Liver (tissue), 9 donors: ENCODE results near the gene WFIKKN1. TPM values are rescaled to one million over a fixed set of nuclear protein-coding genes. Genes with fewer than 3 reads are reported as not detected.

Experiments
- DNase-seq: peaks from one replicate; pipeline ENCODE4 v3.0.0-alpha.2; 2017; ENCODE audit warnings: low spot score
- H3K27ac ChIP-seq, 2 donors: one replicate each; pipeline ENCODE4 v1.7.0; 2013; ENCODE audit warnings: inconsistent platforms in 2 of 2, low read length in 2 of 2, control low read depth in 1 of 2, low read depth in 1 of 2, mild to moderate bottlenecking in 1 of 2
- H3K27me3 ChIP-seq, 4 donors: one replicate each; pipeline versions ENCODE4 v1.6.1 to v1.7.0; 2013; ENCODE audit warnings: low read length in 3 of 4, inconsistent platforms in 1 of 4, mild to moderate bottlenecking in 1 of 4, moderate library complexity in 1 of 4; ENCODE audit not compliant: control insufficient read depth in 4 of 4, insufficient read depth in 4 of 4
- H3K36me3 ChIP-seq, 4 donors: one replicate each; pipeline versions ENCODE4 v1.6.1 to v1.7.0; 2013; ENCODE audit warnings: low read length in 3 of 4, mild to moderate bottlenecking in 3 of 4, low read depth in 1 of 4, moderate library complexity in 1 of 4; ENCODE audit not compliant: control insufficient read depth in 4 of 4, insufficient read depth in 3 of 4
- H3K4me1 ChIP-seq, 4 donors: one replicate each; pipeline versions ENCODE4 v1.6.1 to v1.7.0; 2013; ENCODE audit warnings: low read length in 3 of 4, mild to moderate bottlenecking in 3 of 4, moderate library complexity in 1 of 4; ENCODE audit not compliant: control insufficient read depth in 4 of 4, insufficient read depth in 4 of 4
- H3K4me3 ChIP-seq, 3 donors: one replicate each; pipeline versions ENCODE4 v1.6.1 to v1.7.0; 2013; ENCODE audit warnings: low read length in 3 of 3, control low read depth in 1 of 3, low read depth in 1 of 3, mild to moderate bottlenecking in 1 of 3
- H3K9ac ChIP-seq, 2 donors: one replicate each; pipeline ENCODE4 v1.7.0; 2013; ENCODE audit warnings: low read length in 2 of 2, mild to moderate bottlenecking in 2 of 2, moderate library complexity in 2 of 2, control low read depth in 1 of 2, low read depth in 1 of 2
- H3K9me3 ChIP-seq, 4 donors: one replicate each; pipeline versions ENCODE4 v1.6.1 to v1.7.0; 2013; ENCODE audit warnings: low read length in 3 of 4; ENCODE audit not compliant: control insufficient read depth in 4 of 4
- EGR1 ChIP-seq, 2 donors: IDR thresholded peaks; 2 replicates each; pipeline ENCODE4 v1.6.1; 2016 to 2018; ENCODE audit warnings: antibody characterized with exemption in 2 of 2, low read depth in 2 of 2
- FOXA1 ChIP-seq: IDR thresholded peaks from 2 replicates; pipeline ENCODE4 v1.6.1; 2016; ENCODE audit warnings: antibody characterized with exemption
- FOXA2 ChIP-seq: IDR thresholded peaks from 2 replicates; pipeline ENCODE4 v1.6.1; 2016; ENCODE audit warnings: antibody characterized with exemption
- GABPA ChIP-seq, 2 donors: IDR thresholded peaks in 1 of 2; conservative IDR thresholded peaks in 1 of 2; 2 replicates each; pipeline ENCODE4 v1.6.1; 2016; ENCODE audit warnings: antibody characterized with exemption in 2 of 2, mild to moderate bottlenecking in 1 of 2, moderate library complexity in 1 of 2
- HNF4A ChIP-seq, 2 donors: conservative IDR thresholded peaks; 2 replicates each; pipeline ENCODE4 v1.6.1; 2016; ENCODE audit warnings: antibody characterized with exemption in 2 of 2, mild to moderate bottlenecking in 2 of 2
- HNF4G ChIP-seq: IDR thresholded peaks from 2 replicates; pipeline ENCODE4 v1.6.1; 2016; ENCODE audit warnings: antibody characterized with exemption
- JUND ChIP-seq, 2 donors: IDR thresholded peaks; 2 replicates each; pipeline ENCODE4 v1.6.1; 2016; ENCODE audit warnings: antibody characterized with exemption in 2 of 2
- RAD21 ChIP-seq, 2 donors: IDR thresholded peaks; 2 replicates each; pipeline ENCODE4 v1.6.1; 2016; ENCODE audit warnings: antibody characterized with exemption in 2 of 2, mild to moderate bottlenecking in 2 of 2
- RXRA ChIP-seq, 2 donors: IDR thresholded peaks; 2 replicates each; pipeline ENCODE4 v1.6.1; 2017 to 2018; ENCODE audit warnings: antibody characterized with exemption in 2 of 2, mild to moderate bottlenecking in 1 of 2
- SP1 ChIP-seq: IDR thresholded peaks from 2 replicates; pipeline ENCODE4 v1.6.1; 2018; ENCODE audit warnings: antibody characterized with exemption, mild to moderate bottlenecking
- TAF1 ChIP-seq: conservative IDR thresholded peaks from 2 replicates; pipeline ENCODE4 v1.6.1; 2016; ENCODE audit warnings: antibody characterized with exemption, mild to moderate bottlenecking
- WGBS: extraction: QIAGEN DNeasy Blood & Tissue Kit; methylation state at CpG from one replicate; pipeline ENCODE4 v1.1.7; 2013; 5-methylcytosine and 5-hydroxymethylcytosine counted together
- polyA plus RNA-seq, 2 donors: library from polyadenylated mRNA; stranded (reverse) in 1 of 2; unstranded in 1 of 2; fragments of 200-250 nt in 1 of 2; fragments of >200 nt in 1 of 2; fragmentation: Nextera tagmentation in 1 of 2; extraction: Ambion mirVana in 1 of 2; gene quantifications; one replicate each; pipeline versions ENCODE4 v1.2.1 to v1.2.3, GENCODE V29; 2013 to 2015
- total RNA-seq, 2 donors: library from RNA; depleted of rRNA; stranded (reverse); fragments of >200 nt; gene quantifications; one replicate each; pipeline ENCODE4 v1.2.3, GENCODE V29; 2014
- TF ChIP-seq, protein P1 (sequence below): IDR thresholded peaks from 2 replicates; pipeline ENCODE4 v1.6.1; 2016; ENCODE audit warnings: antibody characterized with exemption
- TF ChIP-seq, protein P2 (sequence below): fragments of 150-350 bp; IDR thresholded peaks from 2 replicates; pipeline ENCODE4 v1.5.1; 2017; ENCODE audit warnings: improper control_type of control experiment, low read depth, low read length; ENCODE audit not compliant: missing input control
- TF ChIP-seq, protein P3 (sequence below): IDR thresholded peaks from 2 replicates; pipeline ENCODE4 v1.6.1; 2016; ENCODE audit warnings: antibody characterized with exemption, mild to moderate bottlenecking
- TF ChIP-seq, protein P4 (sequence below): IDR thresholded peaks from 2 replicates; pipeline ENCODE4 v1.6.1; 2016; ENCODE audit warnings: antibody characterized with exemption
- donor health status: healthy.
- donor health status: healthy.
- donor health status: healthy.
- donor health status: healthy.
- donor health status: healthy.

The WFIKKN1 gene
- total and polyA plus RNA-seq, 4 donors, result 0.19 to 1.2 (median 0.46) TPM

DNA sequence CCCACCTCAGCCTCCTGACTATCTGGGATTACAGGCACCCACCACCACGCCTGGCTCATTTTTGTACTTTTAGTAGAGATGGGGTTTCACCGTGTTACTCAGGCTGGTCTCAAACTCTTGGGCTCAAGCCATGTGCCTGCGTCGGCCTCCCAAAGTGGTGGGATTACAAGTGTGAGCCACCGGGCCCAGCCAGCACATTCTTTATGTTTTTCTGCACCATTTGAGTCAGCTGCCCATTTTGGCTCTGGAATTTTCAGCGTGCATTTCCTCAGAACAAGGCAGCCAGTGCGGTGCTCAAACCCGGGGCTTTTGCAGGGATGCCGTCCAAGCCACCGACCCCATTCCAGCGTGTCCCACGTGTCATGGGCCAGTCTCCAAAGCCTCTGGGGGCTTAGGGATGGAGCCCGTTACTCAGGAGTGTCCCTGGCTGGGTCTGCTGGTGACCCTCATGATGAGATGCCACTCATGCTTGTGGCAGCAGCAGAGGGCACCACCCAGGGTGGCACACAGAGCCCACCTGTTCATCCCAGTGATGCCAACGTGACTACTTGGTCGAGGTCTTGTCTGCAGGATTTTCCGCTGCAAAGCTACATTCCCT lies 44.6 kb upstream of the WFIKKN1 start:
- H3K27me3 ChIP-seq, result no peaks in the 10 kb centered on the region
- H3K36me3 ChIP-seq, result no peaks in the 10 kb centered on the region
- H3K4me3 ChIP-seq, result no peak overlapping the region
- H3K9me3 ChIP-seq, result no peaks in the 10 kb centered on the region
- 62% methylated on average over 16 of the region's 16 CpGs for WGBS
- H3K9ac ChIP-seq, result no peak overlapping the region
- H3K4me1 ChIP-seq, result peaks cover 14 to 57% (median 44%) of the 10 kb centered on the region in 4 donors
- TF ChIP-seq FOXA2 (no peak), EGR1 (IDR thresholded peaks at IDR 0.05; ENCODE audit: low read depth in 2 of 2) (no peak), SP1 (no peak), JUND (IDR thresholded peaks at IDR 0.05) (no peak), RXRA (IDR thresholded peaks at IDR 0.05) (no peak), GABPA (IDR thresholded peaks at IDR 0.05 in 1 of 2, conservative IDR thresholded peaks at IDR 0.05 in 1 of 2) (no peak), HNF4G (no peak), FOXA1 (no peak), TAF1 (no peak), RAD21 (IDR thresholded peaks at IDR 0.05) (no peak), HNF4A (conservative IDR thresholded peaks at IDR 0.05) (no peak)
- TF ChIP-seq, protein P1, sequence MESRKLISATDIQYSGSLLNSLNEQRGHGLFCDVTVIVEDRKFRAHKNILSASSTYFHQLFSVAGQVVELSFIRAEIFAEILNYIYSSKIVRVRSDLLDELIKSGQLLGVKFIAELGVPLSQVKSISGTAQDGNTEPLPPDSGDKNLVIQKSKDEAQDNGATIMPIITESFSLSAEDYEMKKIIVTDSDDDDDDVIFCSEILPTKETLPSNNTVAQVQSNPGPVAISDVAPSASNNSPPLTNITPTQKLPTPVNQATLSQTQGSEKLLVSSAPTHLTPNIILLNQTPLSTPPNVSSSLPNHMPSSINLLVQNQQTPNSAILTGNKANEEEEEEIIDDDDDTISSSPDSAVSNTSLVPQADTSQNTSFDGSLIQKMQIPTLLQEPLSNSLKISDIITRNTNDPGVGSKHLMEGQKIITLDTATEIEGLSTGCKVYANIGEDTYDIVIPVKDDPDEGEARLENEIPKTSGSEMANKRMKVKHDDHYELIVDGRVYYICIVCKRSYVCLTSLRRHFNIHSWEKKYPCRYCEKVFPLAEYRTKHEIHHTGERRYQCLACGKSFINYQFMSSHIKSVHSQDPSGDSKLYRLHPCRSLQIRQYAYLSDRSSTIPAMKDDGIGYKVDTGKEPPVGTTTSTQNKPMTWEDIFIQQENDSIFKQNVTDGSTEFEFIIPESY, result no peak
- TF ChIP-seq, protein P2, sequence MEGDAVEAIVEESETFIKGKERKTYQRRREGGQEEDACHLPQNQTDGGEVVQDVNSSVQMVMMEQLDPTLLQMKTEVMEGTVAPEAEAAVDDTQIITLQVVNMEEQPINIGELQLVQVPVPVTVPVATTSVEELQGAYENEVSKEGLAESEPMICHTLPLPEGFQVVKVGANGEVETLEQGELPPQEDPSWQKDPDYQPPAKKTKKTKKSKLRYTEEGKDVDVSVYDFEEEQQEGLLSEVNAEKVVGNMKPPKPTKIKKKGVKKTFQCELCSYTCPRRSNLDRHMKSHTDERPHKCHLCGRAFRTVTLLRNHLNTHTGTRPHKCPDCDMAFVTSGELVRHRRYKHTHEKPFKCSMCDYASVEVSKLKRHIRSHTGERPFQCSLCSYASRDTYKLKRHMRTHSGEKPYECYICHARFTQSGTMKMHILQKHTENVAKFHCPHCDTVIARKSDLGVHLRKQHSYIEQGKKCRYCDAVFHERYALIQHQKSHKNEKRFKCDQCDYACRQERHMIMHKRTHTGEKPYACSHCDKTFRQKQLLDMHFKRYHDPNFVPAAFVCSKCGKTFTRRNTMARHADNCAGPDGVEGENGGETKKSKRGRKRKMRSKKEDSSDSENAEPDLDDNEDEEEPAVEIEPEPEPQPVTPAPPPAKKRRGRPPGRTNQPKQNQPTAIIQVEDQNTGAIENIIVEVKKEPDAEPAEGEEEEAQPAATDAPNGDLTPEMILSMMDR, result no peak
- TF ChIP-seq, protein P3, sequence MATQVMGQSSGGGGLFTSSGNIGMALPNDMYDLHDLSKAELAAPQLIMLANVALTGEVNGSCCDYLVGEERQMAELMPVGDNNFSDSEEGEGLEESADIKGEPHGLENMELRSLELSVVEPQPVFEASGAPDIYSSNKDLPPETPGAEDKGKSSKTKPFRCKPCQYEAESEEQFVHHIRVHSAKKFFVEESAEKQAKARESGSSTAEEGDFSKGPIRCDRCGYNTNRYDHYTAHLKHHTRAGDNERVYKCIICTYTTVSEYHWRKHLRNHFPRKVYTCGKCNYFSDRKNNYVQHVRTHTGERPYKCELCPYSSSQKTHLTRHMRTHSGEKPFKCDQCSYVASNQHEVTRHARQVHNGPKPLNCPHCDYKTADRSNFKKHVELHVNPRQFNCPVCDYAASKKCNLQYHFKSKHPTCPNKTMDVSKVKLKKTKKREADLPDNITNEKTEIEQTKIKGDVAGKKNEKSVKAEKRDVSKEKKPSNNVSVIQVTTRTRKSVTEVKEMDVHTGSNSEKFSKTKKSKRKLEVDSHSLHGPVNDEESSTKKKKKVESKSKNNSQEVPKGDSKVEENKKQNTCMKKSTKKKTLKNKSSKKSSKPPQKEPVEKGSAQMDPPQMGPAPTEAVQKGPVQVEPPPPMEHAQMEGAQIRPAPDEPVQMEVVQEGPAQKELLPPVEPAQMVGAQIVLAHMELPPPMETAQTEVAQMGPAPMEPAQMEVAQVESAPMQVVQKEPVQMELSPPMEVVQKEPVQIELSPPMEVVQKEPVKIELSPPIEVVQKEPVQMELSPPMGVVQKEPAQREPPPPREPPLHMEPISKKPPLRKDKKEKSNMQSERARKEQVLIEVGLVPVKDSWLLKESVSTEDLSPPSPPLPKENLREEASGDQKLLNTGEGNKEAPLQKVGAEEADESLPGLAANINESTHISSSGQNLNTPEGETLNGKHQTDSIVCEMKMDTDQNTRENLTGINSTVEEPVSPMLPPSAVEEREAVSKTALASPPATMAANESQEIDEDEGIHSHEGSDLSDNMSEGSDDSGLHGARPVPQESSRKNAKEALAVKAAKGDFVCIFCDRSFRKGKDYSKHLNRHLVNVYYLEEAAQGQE, result no peak
- TF ChIP-seq, protein P4, sequence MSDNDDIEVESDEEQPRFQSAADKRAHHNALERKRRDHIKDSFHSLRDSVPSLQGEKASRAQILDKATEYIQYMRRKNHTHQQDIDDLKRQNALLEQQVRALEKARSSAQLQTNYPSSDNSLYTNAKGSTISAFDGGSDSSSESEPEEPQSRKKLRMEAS, result no peak
- no peak overlapping the region for H3K27ac ChIP-seq
- no peak for DNase-seq
